HG02588 (cell line): ENCODE data around the gene C2orf68.
"Not testable (repeated sequence)": the region's sequence is repeated elsewhere in the genome, so short reads cannot be mapped to it uniquely, and the experiment has no call there.

Source experiments
- ATAC-seq: cut with Tn5 transposase; IDR thresholded peaks from one replicate; pipeline ENCODE4 v1.9.1; 2021; ENCODE audit warnings: mild to moderate bottlenecking, moderate library complexity; ENCODE audit not compliant: unreplicated experiment

The C2orf68 gene

DNA sequence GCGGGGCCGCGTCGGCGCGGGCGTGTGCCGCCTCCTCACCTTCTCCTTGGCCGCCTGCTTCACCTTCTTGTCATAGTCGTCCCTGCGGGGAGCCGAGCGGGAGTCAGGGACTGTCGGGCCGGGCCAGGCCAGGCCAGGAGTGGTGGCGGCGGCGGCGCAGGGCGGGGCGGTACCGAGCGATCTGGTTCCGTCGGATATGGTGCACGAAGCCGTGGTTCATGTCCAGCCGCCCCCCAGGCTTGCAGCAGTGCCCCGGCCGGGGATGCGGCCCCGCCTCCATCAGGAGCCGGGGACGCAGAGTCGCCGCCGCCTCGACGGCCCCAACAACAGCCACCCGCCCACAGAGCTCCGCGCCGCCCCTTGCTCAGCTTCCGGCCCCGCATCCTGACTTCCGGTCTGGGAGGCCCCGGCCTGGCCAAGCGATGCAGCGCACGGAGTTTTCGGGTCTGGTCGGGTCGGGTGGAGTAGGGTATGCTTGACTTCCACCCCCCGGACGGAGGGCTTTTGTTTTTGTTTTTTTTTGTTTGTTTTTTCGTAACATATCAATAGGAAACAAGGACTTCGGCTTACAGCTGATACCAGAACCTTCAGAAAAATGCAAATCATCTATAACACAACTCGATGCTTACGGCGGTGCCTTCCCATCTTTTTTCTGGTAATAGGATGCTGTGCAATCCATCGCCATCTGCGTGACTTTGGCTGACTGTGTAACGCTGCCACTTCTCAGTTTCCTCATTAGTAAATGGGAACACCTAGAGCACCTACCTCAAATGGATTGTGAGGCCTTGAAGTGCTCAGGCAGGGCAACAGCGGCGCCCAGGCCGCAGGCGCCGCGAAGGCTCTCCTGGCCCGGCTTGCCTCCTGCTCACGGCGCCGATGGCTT, at the start of gene C2orf68:
TSS of gene C2orf68 (minus strand) at position 362 of the 883 bp plus-strand sequence. CDS start at position 280, 82 bp downstream.
- ATAC-seq: peak; percentile 75

DNA sequence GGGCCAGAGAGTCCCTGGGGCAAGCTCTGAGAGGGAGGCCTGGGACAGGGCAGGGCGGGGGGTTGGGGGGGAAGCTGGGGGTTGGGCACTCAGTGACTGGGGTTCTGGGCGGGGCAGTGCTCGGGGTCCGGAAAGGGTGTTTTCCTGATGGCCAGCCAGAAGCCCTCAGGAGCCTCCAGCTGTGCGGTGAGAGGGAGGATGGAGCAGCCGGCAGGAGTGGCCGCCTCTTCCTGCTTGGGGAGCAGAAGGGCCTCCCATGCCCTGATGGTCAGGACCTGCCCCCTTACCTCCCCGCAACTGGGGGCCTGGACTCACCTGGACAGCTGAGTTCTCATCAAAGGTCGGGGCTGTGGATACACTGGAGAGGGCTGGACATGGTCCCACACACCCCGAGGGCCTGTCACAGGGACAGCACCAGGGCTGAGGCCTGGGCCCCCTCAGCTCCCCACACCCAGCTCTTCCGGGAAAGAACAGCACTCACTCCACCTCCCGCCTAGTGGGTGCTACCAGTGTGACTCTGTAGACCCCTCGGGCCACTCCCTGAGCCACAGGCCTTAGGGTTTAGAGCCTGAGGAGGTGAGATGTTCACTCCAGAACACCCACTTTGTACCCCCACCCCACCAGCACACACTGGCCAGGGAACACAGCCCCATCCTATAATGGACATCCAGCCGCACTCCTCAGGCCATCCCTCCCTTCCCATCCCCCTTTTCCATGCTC, 49.4 kb upstream of the C2orf68 start:
- no peak for ATAC-seq

- no peak for ATAC-seq
Measured at GRCh38 chr2:85660725-85661124, 48.9 kb upstream of the C2orf68 start.

- not testable (repeated sequence) for ATAC-seq
Measured at GRCh38 chr2:85660301-85660700, 48.4 kb upstream of the C2orf68 start.

- no peak for ATAC-seq
Measured at GRCh38 chr2:85659324-85659981, 47.6 kb upstream of the C2orf68 start.

DNA sequence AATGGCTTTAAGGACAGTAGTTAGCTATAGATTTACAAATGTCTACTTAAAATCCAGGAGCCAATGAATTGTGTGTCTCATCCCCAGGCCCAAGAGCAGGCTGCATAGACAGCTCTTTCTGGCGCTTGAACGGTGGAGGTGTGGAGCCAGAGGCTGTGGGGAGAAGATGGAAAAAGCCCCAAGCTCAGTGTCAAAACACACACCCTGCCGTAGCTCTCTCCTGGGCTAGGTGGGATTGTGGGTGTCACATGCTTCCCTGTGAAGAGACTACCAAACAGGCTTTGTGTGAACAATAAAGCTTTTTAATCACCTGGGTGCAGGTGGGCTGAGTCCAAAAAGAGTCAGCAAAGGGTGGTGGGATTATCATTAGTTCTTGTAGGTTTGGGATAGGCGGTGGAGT, 45.5 kb upstream of the C2orf68 start:
- not testable (repeated sequence) for ATAC-seq

DNA sequence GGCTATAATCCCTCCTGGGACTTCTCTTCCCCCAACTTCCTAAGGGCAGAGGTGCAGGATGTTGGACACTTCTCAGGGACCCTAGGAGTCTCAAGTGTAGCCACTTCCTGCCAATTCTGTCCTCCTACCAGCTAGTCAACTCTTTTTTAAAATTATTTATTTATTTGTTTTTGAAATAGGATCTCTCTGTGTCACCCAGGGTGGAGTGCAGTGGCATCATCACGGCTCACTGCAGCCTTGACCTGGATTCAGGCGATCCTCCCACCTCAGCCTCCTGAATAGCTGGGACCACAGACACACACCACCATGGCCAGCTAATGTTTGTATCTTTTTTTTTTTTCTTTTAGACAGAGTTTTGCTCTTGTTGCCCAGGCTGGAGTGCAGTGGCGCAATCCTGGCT, 44.6 kb upstream of the C2orf68 start:
- no peak for ATAC-seq

DNA sequence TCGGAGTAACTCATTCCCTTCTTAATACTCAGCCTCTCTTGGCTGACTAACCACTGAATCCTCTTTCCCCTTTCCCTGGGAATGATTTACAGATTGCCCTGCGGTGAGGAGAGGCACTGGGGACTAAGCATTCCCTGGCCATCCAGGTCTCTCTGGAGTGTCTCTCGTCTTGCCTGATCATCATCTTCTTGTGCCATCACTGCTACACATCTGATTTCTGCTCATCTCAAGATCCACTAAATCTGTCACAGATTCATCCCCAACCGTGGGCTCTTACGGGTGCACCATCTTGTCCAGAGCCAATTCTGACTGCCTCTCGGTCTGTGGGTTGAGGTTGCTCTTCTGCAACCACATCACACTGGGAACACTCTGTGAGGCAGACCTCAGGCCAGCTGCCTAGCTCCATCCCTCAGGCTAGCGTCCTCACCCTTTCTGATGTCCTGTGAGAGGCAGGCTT, 44.1 kb upstream of the C2orf68 start:
- ATAC-seq: no peak

DNA sequence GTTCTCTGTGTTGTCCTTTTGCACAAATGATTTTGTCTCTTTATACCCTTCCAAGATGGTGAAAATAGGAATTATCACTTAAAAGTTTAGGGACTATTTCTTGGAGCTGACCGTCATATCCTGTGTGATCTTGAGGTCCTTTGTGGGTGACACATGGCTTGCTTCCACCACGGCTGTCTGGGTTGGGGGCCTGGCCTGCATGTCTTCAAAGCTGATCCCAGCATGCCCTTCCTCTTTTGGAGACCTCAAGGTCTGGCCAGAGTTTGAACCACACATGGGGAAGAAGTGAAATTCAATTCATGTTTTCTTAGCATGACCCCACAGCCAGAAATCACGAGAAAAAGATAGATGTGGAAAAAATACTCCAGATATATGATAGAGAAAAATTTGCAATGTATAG, 42.1 kb upstream of the C2orf68 start:
- ATAC-seq: no peak

- ATAC-seq: no peak
Measured at GRCh38 chr2:85652056-85652455, 40.2 kb upstream of the C2orf68 start.

DNA sequence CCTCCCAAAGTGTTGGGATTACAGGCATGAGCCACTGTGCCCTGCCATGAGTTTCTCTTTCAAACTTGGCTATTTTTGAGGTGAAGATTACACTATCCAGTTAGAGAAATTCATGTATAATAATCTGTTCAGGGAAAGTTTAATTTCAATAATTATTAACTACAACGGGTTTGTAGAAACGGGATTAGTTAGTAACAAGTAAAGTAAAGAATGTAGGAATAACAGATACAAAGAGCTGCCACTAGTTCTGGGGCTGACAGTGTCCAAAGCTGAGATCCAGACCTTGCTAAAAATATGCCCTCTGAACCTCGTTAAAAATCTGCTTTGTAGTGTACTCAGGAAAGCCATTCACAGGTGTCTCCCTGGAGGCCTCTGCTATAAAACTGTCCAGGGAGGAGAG, 39.2 kb upstream of the C2orf68 start:
- ATAC-seq: no peak

- no peak for ATAC-seq
Measured at GRCh38 chr2:85650456-85650855, 38.6 kb upstream of the C2orf68 start.

DNA sequence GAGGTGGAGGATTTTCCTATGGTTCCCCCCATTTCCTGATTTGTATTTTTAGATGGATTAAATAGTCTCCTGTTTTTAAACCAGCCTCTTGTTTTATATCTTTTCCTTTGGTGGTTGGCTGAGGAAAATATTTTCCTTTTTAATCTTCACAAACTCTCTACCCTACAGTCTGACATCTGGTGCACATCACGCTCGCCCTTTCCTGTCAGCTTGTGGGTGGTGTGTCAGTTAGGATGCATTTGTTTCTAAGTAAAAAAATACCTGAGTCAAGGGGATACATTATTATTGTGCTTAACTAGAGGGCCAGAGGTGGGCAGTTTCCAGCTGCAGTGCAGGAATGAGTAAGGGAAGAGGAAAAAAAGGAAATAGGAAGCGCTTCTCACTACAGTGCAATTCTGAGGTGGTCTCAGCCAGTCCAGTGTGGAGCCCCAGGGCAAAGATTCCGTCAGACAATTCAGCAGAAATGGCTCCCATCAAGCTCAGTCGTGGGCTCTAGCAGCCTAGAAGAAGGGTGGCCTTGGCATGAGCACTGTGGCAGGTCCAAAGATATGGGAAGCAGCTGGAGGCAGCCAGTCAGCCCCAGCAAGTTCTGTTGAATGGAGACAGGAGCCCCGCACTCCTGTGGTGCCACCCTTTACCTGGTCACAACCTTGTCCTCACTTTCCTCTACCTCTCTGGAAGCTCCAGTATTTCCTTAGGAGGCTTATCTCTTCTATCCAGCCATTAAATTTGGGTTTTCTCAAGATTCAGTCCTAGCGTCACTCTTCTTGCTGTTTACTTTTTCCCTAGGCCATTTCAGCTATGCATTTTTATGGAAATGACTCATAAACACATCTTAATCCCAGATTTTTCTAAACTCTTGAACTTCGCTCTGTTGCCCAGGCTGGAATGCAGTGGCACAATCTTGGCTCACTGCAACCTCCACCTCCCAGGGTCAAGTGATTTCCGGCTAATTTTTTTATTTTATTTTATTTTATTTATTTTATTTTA, 37.6 kb upstream of the C2orf68 start:
- no peak for ATAC-seq

DNA sequence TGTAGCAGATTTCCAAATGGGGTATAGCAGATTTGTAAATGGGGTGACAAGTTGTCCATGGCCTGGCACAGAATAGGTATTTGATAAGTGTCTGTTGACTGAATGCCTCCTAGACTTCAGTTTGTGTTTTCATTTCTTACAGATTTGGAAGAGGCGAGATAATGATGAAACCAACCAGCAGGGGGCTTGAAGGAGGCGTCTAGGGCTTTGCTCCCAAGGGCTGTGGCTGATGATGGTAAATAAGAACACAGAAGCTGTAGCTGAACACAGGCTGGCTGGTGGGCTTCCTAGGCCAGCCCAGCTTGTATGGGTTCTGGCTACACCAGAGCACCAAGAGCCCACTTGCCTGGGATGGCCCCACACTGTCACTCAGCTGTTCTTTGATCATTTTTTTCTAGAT, 36.8 kb upstream of the C2orf68 start:
- no peak for ATAC-seq

- no peak for ATAC-seq
Measured at GRCh38 chr2:85647823-85648526, 36.1 kb upstream of the C2orf68 start.

GRCh38 chr2:85646166-85646565, 34.3 kb upstream of the C2orf68 start:
- ATAC-seq: no peak

DNA sequence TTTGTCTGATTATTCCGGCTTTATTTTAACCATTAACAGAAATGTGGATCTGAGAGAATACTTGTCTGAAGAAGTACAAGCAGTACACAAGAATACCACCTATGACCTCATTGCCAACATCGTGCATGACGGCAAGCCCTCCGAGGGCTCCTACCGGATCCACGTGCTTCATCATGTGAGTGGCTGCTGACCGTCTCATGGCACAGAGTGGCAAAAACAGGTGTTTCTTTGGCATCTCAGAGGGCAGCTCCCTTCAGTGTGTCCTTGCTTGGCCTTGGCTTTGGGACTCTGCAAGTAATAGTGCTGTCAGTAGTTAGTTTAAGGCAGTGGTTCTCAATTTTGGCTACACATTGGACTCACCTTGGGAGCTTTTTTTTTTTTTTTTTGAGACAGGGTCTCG, 33.0 kb upstream of the C2orf68 start:
- no peak for ATAC-seq

DNA sequence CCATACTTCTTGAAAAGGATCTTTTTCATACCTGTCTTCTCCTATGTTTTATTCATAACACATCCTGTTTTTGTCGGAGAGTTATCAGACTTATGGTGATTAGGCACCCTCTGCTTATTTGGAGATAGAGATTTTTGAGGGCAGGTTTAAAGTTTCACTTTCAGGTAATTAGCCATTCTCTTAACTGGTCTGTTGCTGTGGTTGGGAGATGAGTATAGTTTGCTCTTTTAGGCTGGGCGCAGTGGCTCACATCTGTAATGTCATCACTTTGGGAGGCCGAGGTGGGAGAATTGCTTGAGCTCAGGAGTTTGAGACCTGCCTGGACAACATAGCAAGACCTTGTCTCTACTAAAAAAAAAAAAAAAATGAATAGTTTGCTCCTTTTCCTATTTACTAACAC, 30.9 kb upstream of the C2orf68 start:
- ATAC-seq: peak; percentile 57

- ATAC-seq: no peak
Measured at GRCh38 chr2:85635636-85636035, 23.8 kb upstream of the C2orf68 start.

DNA sequence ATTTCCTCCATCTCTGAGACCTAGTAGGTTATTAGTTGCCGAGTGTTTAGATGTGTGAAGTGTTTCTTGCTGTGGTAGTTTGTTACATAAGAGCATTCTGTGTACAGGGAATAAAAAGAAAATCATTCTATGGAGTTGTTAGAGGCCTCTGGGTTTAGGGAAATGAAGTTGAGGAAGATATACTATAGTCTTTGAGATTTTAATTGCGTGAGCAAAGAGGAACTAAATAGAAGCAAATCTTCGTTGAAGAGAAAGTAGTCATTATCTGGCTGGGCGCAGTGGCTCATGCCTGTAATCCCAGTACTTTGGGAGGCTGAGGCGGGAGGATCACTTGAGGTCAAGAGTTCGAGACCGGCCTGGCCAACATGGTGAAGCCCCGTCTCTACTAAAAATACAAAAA, 23.1 kb upstream of the C2orf68 start:
- no peak for ATAC-seq
